HG03571 (cell line): ENCODE data around the gene PLAC1.

Experiments used
- ATAC-seq: cut with Tn5 transposase; IDR thresholded peaks from one replicate; pipeline ENCODE4 v1.9.1; 2021; ENCODE audit not compliant: unreplicated experiment

The PLAC1 gene

GRCh38 chrX:134670134-134670924 is 12.1 kb upstream of the PLAC1 start:
- ATAC-seq = no peak

GRCh38 chrX:134669378-134670098 is 11.3 kb upstream of the PLAC1 start:
- no peak for ATAC-seq

- no peak for ATAC-seq
Observed at GRCh38 chrX:134664202-134664601, 5.9 kb upstream of the PLAC1 start.

GRCh38 chrX:134661295-134661694 is 3.0 kb upstream of the PLAC1 start:
- no peak for ATAC-seq

- no peak for ATAC-seq
Observed at GRCh38 chrX:134660627-134661026, 2.4 kb upstream of the PLAC1 start.

- no peak for ATAC-seq
Observed at GRCh38 chrX:134659761-134660160, 1.5 kb upstream of the PLAC1 start.

GRCh38 chrX:134658760-134659023 is 421 bp upstream of the PLAC1 start:
- ATAC-seq = no peak

GRCh38 chrX:134654398-134655012 is 3.8 kb downstream of the PLAC1 start:
- no peak for ATAC-seq

GRCh38 chrX:134653835-134654234 is 4.4 kb downstream of the PLAC1 start:
- ATAC-seq = no peak

- ATAC-seq = no peak
Observed at GRCh38 chrX:134650701-134651100, 7.6 kb downstream of the PLAC1 start.

GRCh38 chrX:134649770-134650169 is 8.5 kb downstream of the PLAC1 start:
- no peak for ATAC-seq

GRCh38 chrX:134647477-134647877 is 10.8 kb downstream of the PLAC1 start:
- no peak for ATAC-seq

- no peak for ATAC-seq
Observed at GRCh38 chrX:134646691-134647090, 11.6 kb downstream of the PLAC1 start.

- ATAC-seq = no peak
Observed at GRCh38 chrX:134645936-134646543, 12.2 kb downstream of the PLAC1 start.

- no peak for ATAC-seq
Observed at GRCh38 chrX:134642386-134642785, 15.9 kb downstream of the PLAC1 start.

- ATAC-seq = no peak
Observed at GRCh38 chrX:134641346-134641745, 16.9 kb downstream of the PLAC1 start.

- ATAC-seq = no peak
Observed at GRCh38 chrX:134640914-134641313, 17.4 kb downstream of the PLAC1 start.

- no peak for ATAC-seq
Observed at GRCh38 chrX:134636851-134637250, 21.4 kb downstream of the PLAC1 start.

GRCh38 chrX:134634691-134635090 is 23.6 kb downstream of the PLAC1 start:
- no peak for ATAC-seq

- no peak for ATAC-seq
Observed at GRCh38 chrX:134633832-134634231, 24.4 kb downstream of the PLAC1 start.

- ATAC-seq = no peak
Observed at GRCh38 chrX:134633394-134633793, 24.9 kb downstream of the PLAC1 start.

- no peak for ATAC-seq
Observed at GRCh38 chrX:134632355-134632754, 25.9 kb downstream of the PLAC1 start.
